A673 (cell line): ENCODE data around the gene VPS51. TPM values are rescaled to one million over a fixed set of nuclear protein-coding genes. Genes with fewer than 3 reads are reported as not detected.

Source experiments
- BruUV-seq: library from RNA; stranded (reverse); fragments of 400-500 nt; replicated peaks from 2 replicates; lab custom pipeline; 2021; lab: Mats Ljungman, UMichigan
- CTCF ChIA-PET: fragments of 300-600 bp; sonication (Branson Sonifier 250); formaldehyde crosslinking; loops from one replicate; lab custom pipeline; 2022; ENCODE audit warnings: antibody characterized with exemption; lab: Charles Lee
- POLR2A ChIA-PET: fragments of 300-600 bp; sonication (Branson Sonifier 250); formaldehyde crosslinking; loops from one replicate; lab custom pipeline; 2022; ENCODE audit warnings: antibody characterized with exemption; ENCODE audit not compliant: low non-redundant PET; lab: Charles Lee
- DNase-seq: peaks from one replicate; pipeline ENCODE4 v3.0.0-alpha.2; 2015; ENCODE audit warnings: low spot score
- H3K27ac ChIP-seq: fragments of 200-600 bp; sonication (generic); 2 replicates; pipeline ENCODE4 v1.5.1; 2016; ENCODE audit warnings: mixed run types, low read depth, mild to moderate bottlenecking, mixed read lengths, antibody characterized with exemption, low read length; ENCODE audit not compliant: poor library complexity, severe bottlenecking
- H3K27me3 ChIP-seq: fragments of 200-600 bp; sonication (generic); replicated peaks from 2 replicates; pipeline ENCODE4 v1.6.1; 2017; ENCODE audit warnings: mixed run types, low read depth, mild to moderate bottlenecking, mixed read lengths, antibody characterized with exemption, low read length; ENCODE audit not compliant: insufficient read depth, poor library complexity
- H3K36me3 ChIP-seq: fragments of 200-600 bp; sonication (generic); 2 replicates; pipeline ENCODE4 v1.6.1; 2016; ENCODE audit warnings: mixed run types, mild to moderate bottlenecking, mixed read lengths, antibody characterized with exemption, low read length; ENCODE audit not compliant: insufficient read depth, poor library complexity, severe bottlenecking
- H3K4me1 ChIP-seq: fragments of 200-600 bp; sonication (generic); 2 replicates; pipeline ENCODE4 v1.6.1; 2017; ENCODE audit warnings: mixed run types, mild to moderate bottlenecking, mixed read lengths, antibody characterized with exemption, low read length; ENCODE audit not compliant: insufficient read depth, poor library complexity, severe bottlenecking
- H3K4me3 ChIP-seq: fragments of 200-600 bp; sonication (generic); 2 replicates; pipeline ENCODE4 v1.5.1; 2016; ENCODE audit warnings: low read depth, mixed run types, mild to moderate bottlenecking, mixed read lengths, low read length; ENCODE audit not compliant: poor library complexity, severe bottlenecking
- H3K9me3 ChIP-seq: fragments of 200-600 bp; sonication (generic); 2 replicates; pipeline ENCODE4 v1.6.1; 2016; ENCODE audit warnings: mixed run types, low read depth, mild to moderate bottlenecking, mixed read lengths, antibody characterized with exemption, low read length; ENCODE audit not compliant: poor library complexity, severe bottlenecking
- EZH2 ChIP-seq: fragments of 200-600 bp; sonication (generic); IDR thresholded peaks from 2 replicates; pipeline ENCODE4 v1.6.1; 2017; ENCODE audit warnings: borderline replicate concordance, low read depth, mild to moderate bottlenecking, mixed read lengths, antibody characterized with exemption, low read length; ENCODE audit not compliant: poor library complexity, severe bottlenecking
- intact Hi-C: fragments of 100-400 bp; cut with micrococcal nuclease; formaldehyde crosslinking; loops from one replicate; pipeline ENCODE4 v1.10.0; 2022; ENCODE audit not compliant: unreplicated experiment
- total RNA-seq: library from RNA; stranded (reverse); gene quantifications from 2 replicates; pipeline ENCODE4 v1.2.3, GENCODE V29; 2021
- TF ChIP-seq, protein P1 (sequence below): fragments of 300-800, 200-600 bp; sonication (generic); conservative IDR thresholded peaks from 2 replicates; pipeline ENCODE4 v1.5.1; 2017; ENCODE audit warnings: low read depth, mild to moderate bottlenecking, antibody characterized with exemption, low read length, moderate library complexity, mixed read lengths

Gene VPS51
- total RNA-seq, 1 experiment from 2014 or later = 125 TPM

DNA sequence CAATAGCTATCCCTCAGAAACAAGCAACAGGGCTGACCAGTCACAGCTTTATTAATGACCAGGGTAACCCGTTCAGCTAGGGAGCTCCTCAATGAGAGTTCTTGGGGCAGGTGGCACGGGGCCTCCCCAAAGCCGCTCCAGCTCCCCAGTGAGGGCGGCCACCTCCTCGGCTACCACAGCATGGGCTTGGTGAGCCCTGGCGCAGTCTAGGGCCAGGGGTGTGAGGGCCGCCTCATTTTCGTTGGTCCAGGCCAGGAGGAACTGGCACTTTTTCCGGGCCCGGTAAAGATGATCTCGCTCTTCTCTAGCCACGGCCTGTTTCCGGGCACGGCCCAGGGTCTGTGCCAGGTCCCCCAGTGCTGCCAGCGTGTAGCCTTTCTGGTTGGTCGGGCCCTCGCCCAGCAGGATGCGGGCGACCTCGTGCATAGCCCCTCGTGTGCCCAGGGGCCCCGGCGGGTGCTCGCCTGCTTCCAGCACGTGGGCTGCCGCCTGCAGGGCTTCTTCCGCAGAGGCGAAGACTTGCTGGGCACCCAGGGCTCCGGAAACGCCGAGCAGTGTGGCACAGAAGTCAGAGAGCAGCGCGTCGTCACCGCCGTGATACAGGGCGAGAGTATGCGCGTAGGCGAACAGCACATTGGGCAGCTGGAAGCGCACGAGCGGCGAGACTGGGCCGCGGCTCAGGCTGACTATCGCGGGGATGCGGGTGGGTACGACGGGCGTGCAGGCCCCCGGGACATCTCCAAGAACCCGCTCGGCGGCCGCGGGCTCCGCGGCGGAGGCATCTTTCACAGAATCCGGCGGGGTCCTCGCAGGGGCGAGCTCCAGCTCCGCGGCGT is 20.6 kb downstream of the VPS51 start:
- H3K9me3 ChIP-seq = no peaks in the 10 kb centered on the region
- ChIA-PET CTCF (no interaction called here), POLR2A (interaction anchor here (0.7 kb wide), 1 partner anchor 9 kb away, joined by 3 read pairs; no protein-coding TSS in a partner anchor)
- H3K36me3 ChIP-seq = peaks cover 41% of the 10 kb centered on the region
- no peak for TF ChIP-seq EZH2
- TF ChIP-seq, protein P1, sequence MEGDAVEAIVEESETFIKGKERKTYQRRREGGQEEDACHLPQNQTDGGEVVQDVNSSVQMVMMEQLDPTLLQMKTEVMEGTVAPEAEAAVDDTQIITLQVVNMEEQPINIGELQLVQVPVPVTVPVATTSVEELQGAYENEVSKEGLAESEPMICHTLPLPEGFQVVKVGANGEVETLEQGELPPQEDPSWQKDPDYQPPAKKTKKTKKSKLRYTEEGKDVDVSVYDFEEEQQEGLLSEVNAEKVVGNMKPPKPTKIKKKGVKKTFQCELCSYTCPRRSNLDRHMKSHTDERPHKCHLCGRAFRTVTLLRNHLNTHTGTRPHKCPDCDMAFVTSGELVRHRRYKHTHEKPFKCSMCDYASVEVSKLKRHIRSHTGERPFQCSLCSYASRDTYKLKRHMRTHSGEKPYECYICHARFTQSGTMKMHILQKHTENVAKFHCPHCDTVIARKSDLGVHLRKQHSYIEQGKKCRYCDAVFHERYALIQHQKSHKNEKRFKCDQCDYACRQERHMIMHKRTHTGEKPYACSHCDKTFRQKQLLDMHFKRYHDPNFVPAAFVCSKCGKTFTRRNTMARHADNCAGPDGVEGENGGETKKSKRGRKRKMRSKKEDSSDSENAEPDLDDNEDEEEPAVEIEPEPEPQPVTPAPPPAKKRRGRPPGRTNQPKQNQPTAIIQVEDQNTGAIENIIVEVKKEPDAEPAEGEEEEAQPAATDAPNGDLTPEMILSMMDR = no peak
- no TSS peak for BruUV-seq
- DNase-seq = peak; percentile 71
- H3K4me1 ChIP-seq = peaks cover 29% of the 10 kb centered on the region
- H3K27ac ChIP-seq = peak overlapping the region; percentile 92
- H3K27me3 ChIP-seq = no peaks in the 10 kb centered on the region
- H3K4me3 ChIP-seq = peak overlapping the region; percentile 95
- intact Hi-C loops = loop anchor here (5.0 to 10.0 kb wide), 3 partner anchors 89 to 332 kb away; partner anchors contain the start of gene SNX15

- no peaks in the 10 kb centered on the region for H3K27me3 ChIP-seq
- H3K9me3 ChIP-seq = no peaks in the 10 kb centered on the region
- peak within 1 kb of the TSS; percentile 95 for H3K4me3 ChIP-seq
- peaks cover 29% of the 10 kb centered on the region for H3K4me1 ChIP-seq
- ChIA-PET CTCF (interaction anchor here (0.6 to 1.0 kb wide), 3 partner anchors 18 to 269 kb away, joined by 3 to 7 read pairs (median 6); no protein-coding TSS in a partner anchor), POLR2A (no interaction called here)
- no TSS peak for BruUV-seq
- intact Hi-C loops = loop anchor here (5.0 to 10.0 kb wide), 3 partner anchors 90 to 333 kb away; partner anchors contain the start of gene SNX15
- peak within 1 kb of the TSS; percentile 92 for H3K27ac ChIP-seq
- peaks cover 41% of the 10 kb centered on the region for H3K36me3 ChIP-seq
- no peak for TF ChIP-seq EZH2
- TF ChIP-seq, protein P1 = peak; percentile 98
- peak; percentile 100 for DNase-seq
These were observed 21.4 kb downstream of the VPS51 start, which contains the start of gene ZNHIT2 for GRCh38 chr11:65117206-65118096. TSS of gene ZNHIT2 (minus strand) at chr11:65117701. CDS start at chr11:65117653, 48 bp downstream.
